GM19452 (cell line): ENCODE measurements around the gene TBC1D12.
"Not testable (repeated sequence)": the region's sequence is repeated elsewhere in the genome, so short reads cannot be mapped to it uniquely, and the experiment has no call there.

Experiments used
- ATAC-seq: cut with Tn5 transposase; IDR thresholded peaks from one replicate; pipeline ENCODE4 v1.9.1; 2021; ENCODE audit not compliant: unreplicated experiment

The TBC1D12 gene

DNA sequence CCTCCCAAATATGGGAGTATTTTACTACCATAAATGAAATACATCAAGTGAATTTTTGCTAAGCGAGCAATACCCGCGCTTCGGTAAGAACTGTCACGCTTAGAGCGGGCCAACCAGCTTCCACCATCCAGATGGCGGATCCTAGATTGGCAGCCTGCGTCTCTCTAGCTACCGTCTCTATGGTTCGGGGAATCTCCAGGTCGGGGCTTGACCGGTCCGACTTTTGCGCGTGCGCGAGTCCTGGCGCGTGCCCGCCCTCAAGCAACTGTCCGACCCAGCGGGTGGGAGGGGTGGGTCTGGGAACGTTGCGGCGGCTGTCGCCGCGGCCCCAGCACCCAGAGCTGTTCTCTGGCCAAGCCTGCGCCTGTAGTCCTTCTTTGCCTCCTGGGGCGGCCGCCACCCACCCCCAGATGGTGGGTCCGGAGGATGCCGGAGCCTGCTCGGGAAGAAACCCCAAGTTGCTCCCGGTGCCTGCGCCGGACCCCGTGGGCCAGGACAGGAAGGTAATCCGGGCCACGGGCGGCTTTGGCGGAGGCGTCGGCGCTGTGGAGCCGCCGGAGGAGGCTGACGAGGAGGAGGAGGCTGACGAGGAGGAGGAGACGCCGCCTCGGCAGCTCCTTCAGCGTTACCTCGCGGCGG is at the start of gene TBC1D12:
TSS of gene TBC1D12 (plus strand) at position 338 of the 639 bp plus-strand sequence. CDS start at position 411, 73 bp downstream.
- peak; percentile 69 for ATAC-seq

DNA sequence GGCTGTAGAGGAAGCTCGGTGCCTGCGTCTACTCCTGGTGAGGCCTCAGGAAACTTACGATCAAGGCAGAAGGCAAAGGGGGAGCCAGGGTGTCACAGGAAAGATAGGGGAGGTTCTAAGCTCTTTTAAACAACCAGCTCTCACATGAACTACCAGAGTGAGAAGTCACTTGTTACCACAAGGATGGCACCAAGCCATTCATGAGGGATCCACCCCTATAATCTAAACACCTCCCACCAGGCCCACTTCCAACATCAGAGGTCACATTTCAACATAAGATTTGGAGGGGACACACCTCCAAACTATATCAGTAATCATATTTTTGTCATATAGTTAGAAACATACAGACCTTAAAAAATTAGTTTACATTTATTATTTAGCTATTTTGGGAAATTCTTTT is 49.0 kb upstream of the TBC1D12 start:
- ATAC-seq = no peak

DNA sequence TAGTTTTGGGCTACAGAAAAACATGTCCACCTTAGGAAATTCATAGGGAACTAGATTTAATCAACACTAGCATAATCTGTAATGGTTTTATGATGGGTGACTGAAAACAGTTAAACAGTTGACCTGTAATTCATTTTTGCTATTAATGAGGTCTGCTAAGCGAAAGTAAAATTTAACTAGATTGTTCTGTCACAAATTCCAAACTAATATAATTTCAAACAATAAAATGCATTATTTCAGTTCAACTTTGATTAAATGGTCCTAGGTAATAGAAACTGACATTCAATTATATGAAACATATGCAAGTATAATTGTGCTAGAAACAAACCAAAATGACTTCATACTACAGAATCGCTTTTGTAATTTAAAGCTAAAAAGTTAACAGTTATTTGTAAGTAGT is 46.5 kb upstream of the TBC1D12 start:
- no peak for ATAC-seq

DNA sequence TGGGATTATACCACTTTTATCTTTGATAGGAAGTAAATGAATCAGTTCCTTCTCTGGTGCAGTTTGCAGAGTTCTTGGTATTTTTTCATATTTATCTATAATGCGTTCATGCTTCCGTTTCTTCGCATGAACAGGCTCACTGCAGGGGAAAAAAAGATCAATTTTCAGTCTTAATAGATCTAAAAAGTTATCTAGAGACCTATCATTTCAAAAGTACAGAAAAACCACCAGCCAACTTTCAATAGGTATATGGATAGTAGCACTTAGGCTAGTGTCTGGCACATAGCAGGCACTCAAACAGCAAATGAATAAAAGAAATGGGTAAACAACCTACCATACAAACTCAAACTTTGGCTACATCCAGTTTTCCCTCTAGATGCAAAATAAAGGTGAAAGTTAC is 45.1 kb upstream of the TBC1D12 start:
- ATAC-seq = no peak

DNA sequence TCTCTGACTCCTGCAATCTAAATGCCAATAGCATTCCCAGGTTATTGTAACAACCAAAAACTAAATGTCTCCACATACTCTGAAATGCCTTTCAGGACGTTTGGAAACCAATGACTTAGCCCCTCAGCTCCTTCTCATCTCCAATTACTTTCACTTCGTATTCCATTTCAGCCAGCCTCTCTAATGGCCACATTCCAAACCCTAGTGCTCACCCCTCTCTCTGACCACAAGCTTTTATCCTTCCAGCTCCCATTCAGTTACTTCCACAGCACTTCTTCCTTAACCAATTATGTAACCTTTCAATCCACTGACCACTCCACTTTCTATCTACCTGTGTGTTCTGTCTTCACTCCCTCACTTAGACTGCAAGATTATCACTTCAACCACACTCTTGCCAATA is 43.9 kb upstream of the TBC1D12 start:
- ATAC-seq = no peak

DNA sequence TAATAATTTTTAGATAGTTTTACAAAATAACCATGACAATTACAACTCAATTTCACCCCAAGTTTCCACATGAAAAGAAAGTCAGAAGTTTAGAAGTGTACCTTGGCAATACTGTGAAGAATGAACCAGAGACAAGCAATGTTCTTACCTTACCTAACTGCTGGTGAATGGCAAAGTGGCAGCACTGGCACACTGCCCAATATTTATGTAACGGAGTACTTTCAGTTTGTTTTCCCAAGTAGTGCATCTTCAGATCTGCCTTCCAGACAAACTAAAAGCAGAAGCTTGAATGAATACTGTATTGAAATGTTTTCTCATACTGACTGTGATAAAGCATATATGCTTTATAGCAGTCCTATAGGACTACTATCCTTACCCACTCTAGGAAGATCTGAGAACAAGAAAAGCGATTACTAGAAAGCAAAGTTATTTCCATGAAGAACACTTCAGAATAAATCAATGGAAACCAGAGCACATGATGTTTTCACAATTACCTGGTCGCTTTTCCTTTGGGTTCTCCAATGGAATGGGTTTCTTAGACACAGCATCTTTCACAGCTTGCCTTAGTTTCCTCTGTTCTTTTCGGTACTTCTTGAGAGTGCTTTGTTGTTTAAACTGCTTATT is 41.1 kb upstream of the TBC1D12 start:
- no peak for ATAC-seq

DNA sequence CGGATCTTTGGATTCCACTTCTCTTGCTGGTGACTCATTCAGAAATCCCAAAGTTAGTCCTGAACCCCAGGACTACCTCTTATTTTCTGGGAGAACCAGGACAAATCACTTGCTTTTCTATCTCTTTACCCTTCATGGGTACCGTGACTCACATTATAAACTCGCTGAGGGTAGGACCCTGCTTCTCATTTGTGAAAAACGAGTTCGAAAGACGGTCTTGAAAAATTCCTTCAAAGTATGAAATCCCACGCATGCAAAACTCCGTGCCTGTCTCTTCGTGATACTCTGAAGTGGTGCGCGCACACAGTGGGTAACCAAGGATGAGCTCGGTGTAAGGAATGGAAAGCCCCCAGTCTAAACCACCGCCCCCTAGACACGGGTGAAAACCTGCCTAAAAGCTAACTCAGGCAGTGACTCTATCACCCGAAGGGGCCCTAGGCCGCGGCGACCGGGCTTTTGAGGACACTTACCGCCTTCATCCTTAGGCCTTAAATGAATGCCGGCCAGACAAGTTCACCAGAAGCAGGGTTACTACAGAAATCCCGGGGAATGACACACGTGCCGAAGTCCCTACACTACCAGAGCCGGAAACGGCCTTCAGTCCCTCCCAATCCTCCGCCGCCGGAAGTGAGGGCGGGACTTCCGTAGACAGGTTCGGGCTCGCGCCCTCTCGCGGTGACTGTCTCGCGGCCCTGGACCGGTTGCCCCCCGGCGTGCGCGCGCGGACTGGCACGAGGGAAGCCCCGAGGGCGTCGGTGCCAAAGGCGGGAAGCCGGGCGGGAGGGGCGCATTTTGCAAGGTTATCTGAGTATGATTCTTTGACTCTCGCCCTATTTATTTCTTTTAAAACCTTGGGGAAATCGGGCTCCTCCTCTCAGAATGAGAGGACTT is 39.7 kb upstream of the TBC1D12 start, which contains the start of gene NOC3L:
TSS of gene NOC3L (minus strand) at position 580 of the 891 bp plus-strand sequence. CDS start at position 479, 101 bp downstream.
- peak; percentile 99 for ATAC-seq

DNA sequence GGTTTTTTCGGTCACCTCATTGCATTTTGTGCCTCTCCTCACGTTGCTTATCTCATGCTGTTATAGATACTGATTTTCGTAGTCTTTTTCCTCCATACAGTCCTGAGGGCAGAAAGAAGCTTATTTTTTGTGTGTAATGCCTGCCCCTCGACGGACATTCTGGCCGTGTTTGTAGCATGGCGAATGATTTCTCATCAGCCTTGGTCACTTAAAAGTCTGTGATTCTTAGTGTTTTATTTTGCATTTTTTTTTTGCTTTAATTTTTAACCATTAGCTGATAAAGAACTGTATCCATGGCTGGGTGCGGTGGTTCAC is 39.1 kb upstream of the TBC1D12 start:
- peak; percentile 23 for ATAC-seq

DNA sequence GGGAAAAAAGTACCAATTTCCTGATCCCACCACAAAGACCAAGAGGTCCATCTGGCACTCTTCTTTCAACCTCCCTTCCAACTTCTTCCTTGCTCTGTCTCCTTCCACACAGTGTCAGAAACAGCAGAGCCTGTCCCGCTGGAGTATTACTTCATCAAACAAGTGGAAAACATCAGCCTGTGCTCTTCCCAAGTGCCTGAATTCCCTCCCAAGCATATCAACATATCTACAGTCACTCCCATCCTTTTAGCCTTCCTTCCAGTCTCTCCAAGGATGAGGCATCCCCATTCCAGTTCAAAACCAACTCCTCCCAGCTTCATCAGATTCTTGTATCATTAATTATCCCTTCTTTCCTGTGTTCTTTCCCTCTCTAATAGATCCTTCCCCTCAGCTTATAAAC is 37.9 kb upstream of the TBC1D12 start:
- ATAC-seq = no peak

DNA sequence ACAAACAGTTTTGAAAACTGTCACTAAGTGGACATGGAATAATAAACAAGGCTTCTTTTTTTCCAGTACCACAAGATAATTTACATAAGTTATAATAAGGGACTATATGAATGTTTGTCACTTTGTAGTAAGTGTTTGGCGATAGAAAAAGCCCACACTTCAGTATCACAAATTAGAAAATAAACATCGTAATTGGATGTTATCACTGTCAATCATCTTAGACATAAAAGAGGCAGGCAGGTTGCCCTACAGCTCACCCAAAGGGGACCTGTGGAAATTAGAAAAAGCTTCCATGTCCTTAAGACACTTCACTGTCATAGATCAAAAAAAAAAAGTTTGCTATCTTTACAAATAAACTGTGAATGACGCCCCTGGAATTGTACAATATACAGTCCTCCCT is 36.0 kb upstream of the TBC1D12 start:
- ATAC-seq = no peak

DNA sequence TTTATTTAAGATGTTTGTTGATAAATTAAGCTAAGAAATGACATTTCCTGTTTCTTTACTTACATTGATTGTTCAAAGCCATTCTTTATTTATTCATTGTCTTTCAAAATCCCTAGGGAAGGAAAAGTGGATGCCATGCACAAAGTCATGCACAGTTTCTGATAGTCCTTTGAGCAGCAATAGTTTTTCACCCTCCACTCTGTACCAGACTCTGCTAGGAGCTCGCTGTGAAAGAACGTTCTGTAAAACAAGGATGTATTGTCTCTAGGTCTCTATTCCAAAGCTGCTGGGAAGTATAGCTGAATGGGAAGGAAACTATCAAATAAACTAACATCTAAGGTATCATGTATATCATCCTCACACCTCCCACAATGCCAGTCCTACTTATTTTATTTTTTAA is 31.8 kb upstream of the TBC1D12 start:
- ATAC-seq = no peak

DNA sequence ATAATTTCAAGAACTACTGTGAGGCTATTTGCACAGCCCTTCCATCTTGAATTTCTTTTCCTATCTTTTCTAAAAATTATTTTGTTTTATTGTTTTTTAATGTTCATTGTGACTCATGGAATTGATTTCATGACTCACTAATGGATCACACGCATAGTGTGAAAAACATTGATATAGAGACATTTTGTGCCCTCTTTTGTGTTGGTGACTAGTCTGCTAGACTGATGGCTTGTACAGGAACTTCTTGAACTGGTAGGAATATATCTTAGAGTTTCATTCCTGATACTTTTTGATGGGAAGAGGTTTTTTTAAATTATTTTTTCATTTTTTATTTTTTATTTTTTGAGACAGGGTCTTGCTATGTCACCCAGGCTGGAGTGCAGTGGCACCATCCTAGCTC is 27.0 kb upstream of the TBC1D12 start:
- ATAC-seq = no peak

DNA sequence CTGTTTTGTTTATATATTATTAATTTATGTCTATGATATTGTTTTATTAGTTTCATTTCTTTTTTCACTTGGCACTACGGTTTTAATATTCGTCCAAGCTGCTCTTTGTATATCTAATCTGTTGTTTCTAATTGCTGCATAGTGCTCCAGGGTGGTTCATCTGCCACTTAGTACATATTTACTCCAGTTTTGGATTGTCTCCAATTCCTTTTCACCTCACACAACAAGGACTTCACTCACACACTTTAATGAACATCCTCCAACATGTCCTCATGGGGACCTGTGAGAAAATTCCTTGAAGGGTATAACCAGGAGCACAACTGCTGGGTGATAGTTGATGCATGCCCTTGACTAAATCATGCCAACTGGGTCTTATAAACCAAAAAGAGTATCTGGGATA is 25.5 kb upstream of the TBC1D12 start:
- no peak for ATAC-seq

DNA sequence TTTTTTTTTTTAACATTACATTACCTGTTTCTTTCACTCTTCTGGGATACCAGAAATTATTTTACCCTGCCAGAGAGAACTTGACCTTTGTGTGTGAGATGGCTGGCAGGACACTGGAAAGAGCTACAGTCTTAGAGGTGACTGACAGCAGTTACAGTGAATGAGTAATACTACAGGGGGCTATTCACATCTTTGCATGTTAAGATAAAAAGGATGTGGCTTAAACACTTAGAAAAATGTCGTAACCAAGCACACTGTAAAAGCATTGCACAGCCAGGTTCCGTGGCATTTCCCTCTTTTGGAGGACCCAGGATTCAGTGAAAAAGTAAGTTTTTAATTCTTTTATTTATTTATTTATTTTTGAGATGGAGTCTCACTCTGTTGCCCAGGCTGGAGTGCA is 18.8 kb upstream of the TBC1D12 start:
- no peak for ATAC-seq

DNA sequence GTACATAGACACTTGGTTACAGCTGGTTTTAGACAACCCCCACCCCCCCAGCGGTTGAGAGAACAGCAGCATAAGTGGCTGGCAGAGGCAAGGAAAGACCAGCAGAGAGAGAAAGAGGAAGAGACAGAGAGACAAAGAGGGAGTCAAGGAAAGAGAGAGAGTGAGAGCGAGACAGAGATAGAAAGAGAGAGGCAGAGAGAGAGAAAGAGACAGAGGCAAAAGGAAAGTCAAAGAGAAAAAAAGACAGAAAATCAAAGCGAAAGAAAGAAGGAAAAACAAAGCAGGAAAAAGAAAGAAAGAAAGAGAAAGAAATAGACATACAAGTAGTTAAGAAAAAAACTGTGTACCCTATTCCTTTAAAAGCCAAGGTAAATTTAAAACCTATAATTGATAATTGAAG is 16.6 kb upstream of the TBC1D12 start:
- ATAC-seq = not testable (repeated sequence)

DNA sequence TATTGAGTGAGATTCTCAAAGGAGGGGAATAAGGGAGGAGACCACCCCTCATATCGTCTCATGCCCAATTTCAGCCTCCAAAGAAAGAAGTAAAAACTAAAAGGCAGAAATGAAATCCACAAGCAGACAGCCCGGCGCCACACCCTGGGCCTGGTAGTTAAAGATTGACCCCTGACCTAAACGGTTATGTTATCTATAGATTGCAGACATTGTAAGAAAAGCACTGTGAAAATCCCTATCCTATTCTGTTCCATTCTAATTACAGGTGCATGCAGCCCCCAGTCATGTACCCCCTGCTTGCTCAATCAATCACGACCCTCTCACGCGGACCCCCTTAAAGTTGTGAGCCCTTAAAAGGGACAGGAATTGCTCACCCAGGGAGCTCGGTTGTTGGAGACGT is 10.2 kb upstream of the TBC1D12 start:
- not testable (repeated sequence) for ATAC-seq

DNA sequence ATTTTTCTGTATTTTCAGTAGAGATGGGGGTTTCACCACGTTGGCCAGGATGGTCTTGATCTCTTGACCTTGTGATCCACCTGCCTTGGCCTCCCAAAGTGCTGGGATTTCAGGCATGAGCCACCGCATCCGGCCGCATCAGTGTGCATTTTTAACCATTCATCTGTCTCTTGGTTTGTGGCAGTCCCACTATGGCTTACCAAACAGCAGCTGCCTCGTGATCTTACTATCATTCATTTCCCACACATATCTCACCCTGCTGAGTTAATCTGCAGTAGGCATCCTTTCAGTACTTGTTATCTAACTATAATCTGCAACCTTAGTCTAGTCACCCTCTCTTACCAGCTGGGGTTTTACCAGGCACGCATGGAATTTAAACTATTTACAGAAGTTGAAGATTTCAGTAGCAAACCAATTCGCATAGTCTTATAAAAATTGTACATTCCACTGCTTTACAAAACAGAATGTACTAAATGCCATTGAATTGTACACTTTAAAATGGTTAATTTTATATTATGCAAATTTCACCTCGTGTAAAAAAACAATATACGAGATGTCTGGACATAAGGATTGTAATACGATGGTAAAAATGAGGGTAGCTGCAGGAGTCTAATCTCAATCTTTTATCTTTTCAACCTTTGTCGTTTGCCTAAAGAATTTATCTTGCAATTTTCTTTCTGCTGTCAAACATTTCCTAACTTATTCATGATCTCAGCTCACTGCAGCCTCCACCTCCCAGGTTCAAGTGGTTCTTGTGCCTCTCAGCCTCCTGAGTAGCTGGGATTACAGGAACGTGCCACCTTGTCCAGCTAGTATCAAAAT is 4.6 kb upstream of the TBC1D12 start:
- no peak for ATAC-seq

DNA sequence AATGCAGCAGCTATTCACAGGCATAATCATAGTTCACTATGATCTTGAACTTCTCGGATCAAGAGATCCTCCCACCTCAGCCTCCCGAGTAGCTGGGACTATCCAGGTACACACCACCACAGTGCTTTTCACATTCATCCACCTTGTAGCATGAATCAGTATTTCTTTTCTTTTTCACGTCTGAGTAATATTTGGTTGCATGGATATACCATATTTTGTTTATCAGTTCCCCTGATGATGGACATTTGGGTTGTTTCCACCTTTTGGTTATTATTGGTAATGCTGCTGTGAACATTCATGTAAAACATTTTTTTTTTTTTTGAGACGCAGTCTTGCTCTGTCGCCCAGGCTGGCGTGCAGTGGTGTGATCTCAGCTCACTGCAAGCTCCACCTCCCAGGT is 3.6 kb upstream of the TBC1D12 start:
- ATAC-seq = no peak

DNA sequence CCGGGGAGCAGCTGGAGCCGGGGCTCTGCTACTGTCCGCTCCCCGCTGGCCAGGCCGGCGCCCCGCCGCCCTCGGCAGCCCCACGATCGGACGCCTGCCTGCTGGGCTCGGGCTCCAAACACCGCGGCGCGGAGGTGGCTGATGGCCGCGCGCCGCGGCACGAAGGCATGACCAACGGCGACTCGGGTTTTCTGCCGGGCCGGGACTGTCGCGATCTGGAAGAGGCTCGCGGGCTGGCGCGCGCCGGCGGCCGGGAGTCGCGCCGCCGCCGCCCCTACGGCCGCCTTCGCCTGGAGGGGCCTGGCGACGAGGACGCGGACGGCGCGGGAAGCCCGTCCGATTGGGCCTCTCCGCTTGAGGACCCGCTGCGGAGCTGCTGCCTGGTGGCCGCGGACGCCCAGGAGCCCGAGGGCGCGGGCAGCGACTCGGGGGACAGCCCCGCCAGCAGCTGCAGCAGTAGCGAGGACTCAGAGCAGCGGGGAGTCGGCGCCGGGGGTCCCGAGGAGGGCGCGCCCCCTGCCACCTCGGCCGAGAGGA is 570 bp downstream of the TBC1D12 start:
- ATAC-seq = peak; percentile 30

DNA sequence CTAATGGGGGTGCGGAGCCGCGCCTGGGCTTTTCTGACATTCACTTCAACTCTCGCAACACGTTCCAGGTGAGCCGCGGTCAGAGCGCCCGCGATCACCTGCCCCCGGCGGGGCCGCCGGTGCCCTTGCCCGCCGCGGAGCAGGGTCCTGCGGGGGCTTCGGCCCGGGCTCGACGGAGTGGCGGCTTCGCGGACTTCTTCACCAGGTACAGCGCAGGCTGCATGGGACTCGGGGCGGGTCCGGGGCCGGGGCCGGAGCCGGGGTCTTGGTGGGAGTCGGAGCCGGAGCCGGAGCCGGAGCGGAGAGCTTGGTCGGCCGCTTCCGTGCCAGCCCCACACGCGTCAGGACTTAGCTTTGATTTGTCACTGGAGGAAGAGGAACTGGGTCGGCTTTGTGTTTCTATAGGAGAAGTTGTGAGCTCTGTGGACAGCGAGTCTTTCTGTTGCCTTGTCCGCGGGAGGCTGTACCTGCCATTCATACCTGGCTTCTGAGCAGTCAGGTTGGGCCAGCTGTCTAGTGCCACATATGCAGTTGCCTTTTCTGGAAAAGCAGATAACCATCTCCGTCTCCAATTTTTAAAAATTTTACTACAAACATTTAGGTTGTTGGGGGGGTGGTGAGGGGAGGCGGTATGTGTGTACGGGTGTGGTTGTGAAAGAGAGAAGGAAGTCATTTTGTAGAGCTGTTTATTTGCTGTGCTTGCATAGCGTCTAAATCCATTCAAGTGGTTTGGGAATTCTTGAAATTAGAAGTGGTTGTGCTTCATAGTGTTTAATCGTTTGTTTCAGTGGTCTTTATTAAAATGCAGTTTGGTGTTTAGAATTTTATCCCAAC is 1.3 kb downstream of the TBC1D12 start:
- peak; percentile 51 for ATAC-seq
